Measurements from ENCODE around the gene P3R3URF.

P3R3URF gene

DNA sequence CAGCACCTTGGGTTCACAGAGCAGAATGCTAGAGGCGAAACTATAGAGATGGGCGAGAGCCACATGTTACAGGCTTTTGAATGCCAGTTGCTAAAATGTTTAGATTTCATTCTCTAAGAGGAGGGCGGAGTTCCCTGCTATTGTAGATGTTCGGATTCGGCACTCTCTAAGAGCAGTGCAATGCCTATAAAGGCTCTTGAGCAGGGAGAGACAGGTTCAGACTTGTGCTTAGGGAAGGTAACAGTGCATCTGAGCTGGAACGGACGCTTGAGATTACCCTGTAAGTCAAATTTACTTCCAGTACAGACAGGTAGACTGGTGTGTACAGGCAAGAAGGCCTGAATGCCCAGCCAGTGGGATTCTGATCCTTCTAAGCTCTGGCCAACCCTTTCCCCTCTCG is 42.2 kb upstream of the P3R3URF start:
- H3K4me3 ChIP-seq (ENCODE audit: low read length), result no peak overlapping the region
- DNase-seq (ENCODE audit: low read depth), result no peak
- TF ChIP-seq, protein P1, sequence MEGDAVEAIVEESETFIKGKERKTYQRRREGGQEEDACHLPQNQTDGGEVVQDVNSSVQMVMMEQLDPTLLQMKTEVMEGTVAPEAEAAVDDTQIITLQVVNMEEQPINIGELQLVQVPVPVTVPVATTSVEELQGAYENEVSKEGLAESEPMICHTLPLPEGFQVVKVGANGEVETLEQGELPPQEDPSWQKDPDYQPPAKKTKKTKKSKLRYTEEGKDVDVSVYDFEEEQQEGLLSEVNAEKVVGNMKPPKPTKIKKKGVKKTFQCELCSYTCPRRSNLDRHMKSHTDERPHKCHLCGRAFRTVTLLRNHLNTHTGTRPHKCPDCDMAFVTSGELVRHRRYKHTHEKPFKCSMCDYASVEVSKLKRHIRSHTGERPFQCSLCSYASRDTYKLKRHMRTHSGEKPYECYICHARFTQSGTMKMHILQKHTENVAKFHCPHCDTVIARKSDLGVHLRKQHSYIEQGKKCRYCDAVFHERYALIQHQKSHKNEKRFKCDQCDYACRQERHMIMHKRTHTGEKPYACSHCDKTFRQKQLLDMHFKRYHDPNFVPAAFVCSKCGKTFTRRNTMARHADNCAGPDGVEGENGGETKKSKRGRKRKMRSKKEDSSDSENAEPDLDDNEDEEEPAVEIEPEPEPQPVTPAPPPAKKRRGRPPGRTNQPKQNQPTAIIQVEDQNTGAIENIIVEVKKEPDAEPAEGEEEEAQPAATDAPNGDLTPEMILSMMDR (conservative IDR thresholded peaks at IDR 0.05; ENCODE audit: low read length), result no peak

DNA sequence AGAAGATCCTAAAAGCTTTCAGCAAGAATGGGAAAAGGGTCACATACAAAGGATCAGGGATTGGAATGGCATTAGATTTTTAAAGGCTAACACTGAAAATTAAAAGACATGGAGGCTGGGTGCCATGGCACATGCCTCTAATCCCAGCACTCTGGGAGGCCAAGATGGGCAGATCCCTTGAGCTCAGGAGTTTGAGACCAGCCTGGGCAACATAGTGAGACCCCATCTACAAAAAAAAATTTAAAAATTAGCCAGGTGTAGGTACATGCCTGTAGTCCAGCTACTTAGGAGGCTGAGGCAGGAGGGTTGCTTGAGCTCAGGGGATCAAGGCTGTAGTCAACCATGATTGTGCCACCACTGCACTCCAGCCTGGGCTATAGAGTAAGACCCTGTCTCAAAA is 39.2 kb upstream of the P3R3URF start:
- H3K4me3 ChIP-seq (ENCODE audit: low read length), result no peak overlapping the region
- TF ChIP-seq, protein P1 (conservative IDR thresholded peaks at IDR 0.05; ENCODE audit: low read length), result no peak
- DNase-seq (ENCODE audit: low read depth), result no peak

DNA sequence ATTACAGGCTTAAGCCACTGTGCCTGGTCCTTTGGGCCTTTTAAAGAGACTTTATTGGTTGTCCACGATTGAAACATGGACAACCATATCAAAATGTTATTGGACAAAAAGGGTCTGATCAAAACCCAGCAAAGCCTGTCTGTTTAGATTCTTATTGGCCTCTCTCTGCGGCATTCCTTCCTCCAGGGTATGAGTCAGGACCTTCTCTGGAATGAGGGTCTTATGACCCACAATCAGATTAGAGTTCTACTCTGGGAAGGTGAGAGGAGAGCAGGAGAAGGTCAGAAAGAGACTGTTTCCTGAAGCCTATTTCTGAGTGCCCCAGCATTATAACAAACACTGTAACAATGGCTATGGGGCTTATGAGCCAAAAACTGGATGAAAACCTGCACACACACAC is 34.8 kb upstream of the P3R3URF start:
- DNase-seq (ENCODE audit: low read depth), result no peak
- TF ChIP-seq, protein P1 (conservative IDR thresholded peaks at IDR 0.05; ENCODE audit: low read length), result no peak
- H3K4me3 ChIP-seq (ENCODE audit: low read length), result no peak overlapping the region

DNA sequence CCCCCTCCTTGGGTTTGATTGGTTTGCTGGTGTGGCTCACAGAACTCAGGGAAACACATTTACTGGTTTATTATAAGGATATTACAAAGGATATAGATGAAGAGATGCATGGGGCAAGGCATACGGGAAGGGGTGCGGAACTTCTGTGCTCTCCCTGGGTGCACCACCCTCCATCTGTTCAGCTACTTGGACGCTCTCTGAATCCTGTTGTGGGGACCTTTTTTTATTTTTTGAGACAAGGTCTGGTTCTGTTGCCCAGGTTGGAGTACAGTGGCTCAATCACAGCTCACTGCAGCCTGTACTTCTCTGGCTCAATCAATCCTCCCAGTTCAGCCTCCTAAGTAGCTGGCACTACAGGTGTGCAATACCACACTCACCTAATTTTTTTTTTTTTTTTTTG is 34.3 kb upstream of the P3R3URF start:
- H3K4me3 ChIP-seq (ENCODE audit: low read length), result no peak overlapping the region
- TF ChIP-seq, protein P1 (conservative IDR thresholded peaks at IDR 0.05; ENCODE audit: low read length), result no peak
- DNase-seq (ENCODE audit: low read depth), result no peak

DNA sequence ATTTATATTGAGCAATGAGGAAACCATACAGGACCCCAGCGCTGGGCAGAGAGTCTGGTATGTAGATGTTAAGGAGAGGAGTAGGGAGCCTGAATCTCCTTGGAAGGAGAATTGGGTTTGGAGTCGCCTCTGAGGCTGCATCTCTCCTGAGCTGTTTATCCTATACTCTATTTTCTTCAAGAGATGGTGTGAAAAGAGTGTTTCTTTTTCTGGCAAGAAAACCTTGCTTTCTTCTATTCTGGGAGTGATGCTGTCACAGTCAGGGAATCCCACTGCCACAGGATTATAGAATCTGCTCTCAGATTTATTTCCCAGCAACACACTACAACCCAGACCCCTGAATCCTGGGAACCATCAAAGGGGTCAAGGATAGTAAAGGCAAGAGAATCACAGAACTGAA is 30.1 kb upstream of the P3R3URF start:
- DNase-seq (ENCODE audit: low read depth), result no peak
- no peak overlapping the region for H3K4me3 ChIP-seq (ENCODE audit: low read length)
- TF ChIP-seq, protein P1 (conservative IDR thresholded peaks at IDR 0.05; ENCODE audit: low read length), result no peak

DNA sequence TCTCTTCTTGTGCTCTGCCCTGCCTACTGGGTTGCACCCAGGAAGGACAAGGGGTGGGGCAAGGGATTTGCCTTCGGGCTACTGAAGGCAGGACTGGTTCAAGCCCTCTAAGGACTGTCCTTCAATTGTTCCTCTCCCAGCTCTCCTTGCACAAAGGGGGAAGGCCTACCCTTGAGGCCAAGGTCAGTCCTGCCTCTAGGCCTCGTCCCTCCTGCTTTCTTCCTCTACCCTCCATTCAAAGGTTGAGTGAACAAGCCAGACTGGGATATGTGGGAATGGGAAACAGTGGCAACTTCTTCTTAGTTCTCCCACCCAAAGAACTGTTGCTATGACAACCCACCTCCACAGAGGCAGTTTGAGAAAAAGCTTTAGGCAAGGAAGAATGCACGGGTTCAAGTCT is 29.5 kb upstream of the P3R3URF start:
- TF ChIP-seq, protein P1 (conservative IDR thresholded peaks at IDR 0.05; ENCODE audit: low read length), result no peak
- H3K4me3 ChIP-seq (ENCODE audit: low read length), result no peak overlapping the region
- no peak for DNase-seq (ENCODE audit: low read depth)

DNA sequence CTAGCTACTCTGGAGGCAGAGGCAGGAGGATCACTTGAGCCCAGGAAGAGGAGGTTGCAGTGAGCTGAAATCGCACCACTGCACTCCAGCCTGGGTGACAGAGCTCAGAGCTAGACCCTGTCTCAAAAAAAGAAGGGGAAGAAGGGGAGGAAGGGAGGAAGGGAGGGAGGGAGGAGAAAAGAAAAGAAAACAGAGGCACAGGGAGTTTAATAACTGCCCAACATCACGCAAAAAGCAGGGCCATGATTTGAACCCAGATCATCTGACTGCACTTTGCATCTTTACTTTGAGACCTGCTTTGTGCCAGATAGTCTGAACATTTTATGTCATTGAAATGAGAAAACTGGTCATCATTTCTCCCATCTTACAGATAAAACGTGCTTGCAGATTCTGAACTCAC is 28.9 kb upstream of the P3R3URF start:
- no peak overlapping the region for H3K4me3 ChIP-seq (ENCODE audit: low read length)
- TF ChIP-seq, protein P1 (conservative IDR thresholded peaks at IDR 0.05; ENCODE audit: low read length), result no peak
- no peak for DNase-seq (ENCODE audit: low read depth)
